ENCODE data around the gene CARMIL1.

DNA sequence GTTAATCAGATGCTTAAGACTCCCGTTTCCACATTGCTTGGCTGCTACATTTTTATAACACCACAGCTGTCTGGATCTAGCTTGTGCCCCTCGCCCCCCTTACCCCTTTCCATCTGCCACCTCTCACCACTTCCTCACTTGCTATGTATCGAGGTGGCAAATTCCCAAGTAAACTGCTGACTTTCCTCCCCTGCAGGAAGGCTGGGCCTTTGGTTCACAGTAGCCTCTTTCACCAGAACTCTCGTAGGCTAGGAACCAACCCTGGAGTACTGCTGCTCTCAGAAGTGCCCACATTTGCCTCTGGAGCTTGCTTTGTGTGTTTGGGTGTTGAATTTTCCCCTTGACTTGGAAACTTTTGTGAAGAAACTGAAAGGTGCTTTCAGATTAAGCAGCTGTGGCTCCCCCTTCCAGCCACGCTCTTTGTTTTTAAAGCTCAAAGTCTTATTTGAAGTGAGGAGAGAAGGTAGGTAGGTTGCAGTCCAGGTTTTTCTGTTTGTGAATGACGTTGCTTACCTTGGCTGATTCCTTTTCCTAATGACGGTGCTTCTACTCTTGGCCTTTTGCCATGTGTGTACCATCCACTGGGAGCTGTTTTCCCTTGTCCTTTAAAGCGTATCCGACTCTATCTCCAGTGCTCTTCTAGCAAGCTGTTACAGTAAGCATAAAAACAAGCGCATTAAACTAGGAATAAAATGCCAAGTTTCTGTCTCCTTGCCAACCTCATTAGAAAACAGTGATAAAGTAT is 90.4 kb downstream of the CARMIL1 start:
- no peak for TF ChIP-seq POLR2A (IDR thresholded peaks at IDR 0.05; ENCODE audit: low read depth, low read length)
- TF ChIP-seq POLR2AphosphoS5 (IDR thresholded peaks at IDR 0.05; ENCODE audit: low read depth, low read length), result no peak
- no peak for TF ChIP-seq TAF1 (IDR thresholded peaks at IDR 0.05; ENCODE audit: low read depth, low read length)
